Measurements from ENCODE around the gene C4A. TPM values are rescaled to one million over a fixed set of nuclear protein-coding genes. Genes with fewer than 3 reads are reported as not detected.
A peak's percentile ranks its signal among the peaks of the same experiment; 100 is the strongest.

The C4A gene
- total RNA-seq, 1 experiment from 2014 or later: 13.1 TPM

GRCh38 chr6:31966997-31967925, 14.6 kb upstream of the C4A start:
- intact Hi-C loops (cut with micrococcal nuclease; ENCODE audit: unreplicated experiment): no loop called here
- Mint-ChIP-seq H3K27me3 (ENCODE audit: unreplicated experiment) (no peaks in the 10 kb centered on the region), H3K36me3 (ENCODE audit: insufficient read depth, unreplicated experiment) (peaks cover 67% of the 10 kb centered on the region), H3K9me3 (ENCODE audit: low read depth, unreplicated experiment) (no peaks in the 10 kb centered on the region), H3K4me1 (ENCODE audit: low read depth, unreplicated experiment) (peaks cover 10% of the 10 kb centered on the region), H3K27ac (ENCODE audit: unreplicated experiment) (peak overlapping the region; percentile 15), H3K4me3 (ENCODE audit: low read depth, unreplicated experiment) (no peak overlapping the region)
- no peak for TF ChIP-seq CTCF (IDR thresholded peaks at IDR 0.05; ENCODE audit: unreplicated experiment)
- no peak for DNase-seq
- BruUV-seq (replicated peaks): no TSS peak
- CTCF ChIA-PET: interaction anchor here (0.6 kb wide), 1 partner anchor 315 kb away, joined by 6 read pairs; the partner anchor contains the start of gene BAG6

- no peak overlapping the region for H3K4me3 Mint-ChIP-seq (ENCODE audit: low read depth, unreplicated experiment)
- CTCF ChIA-PET: interaction anchor here (0.6 kb wide), 2 partner anchors 19 to 316 kb away, joined by 3 to 6 read pairs; partner anchors contain the start of gene BAG6
- no TSS peak for BruUV-seq (replicated peaks)
- intact Hi-C loops (cut with micrococcal nuclease; ENCODE audit: unreplicated experiment): no loop called here
- peaks cover 71% of the 10 kb centered on the region for H3K36me3 Mint-ChIP-seq (ENCODE audit: insufficient read depth, unreplicated experiment)
- no peak for DNase-seq
- peak overlapping the region; percentile 15 for H3K27ac Mint-ChIP-seq (ENCODE audit: unreplicated experiment)
- H3K27me3 Mint-ChIP-seq (ENCODE audit: unreplicated experiment): no peaks in the 10 kb centered on the region
- H3K4me1 Mint-ChIP-seq (ENCODE audit: low read depth, unreplicated experiment): peaks cover 15% of the 10 kb centered on the region
- no peak for TF ChIP-seq CTCF (IDR thresholded peaks at IDR 0.05; ENCODE audit: unreplicated experiment)
- H3K9me3 Mint-ChIP-seq (ENCODE audit: low read depth, unreplicated experiment): no peaks in the 10 kb centered on the region
Observed at GRCh38 chr6:31967926-31968320, 13.9 kb upstream of the C4A start.

GRCh38 chr6:31968326-31968725, 13.5 kb upstream of the C4A start:
- H3K27ac Mint-ChIP-seq (ENCODE audit: unreplicated experiment): no peak overlapping the region
- H3K4me3 Mint-ChIP-seq (ENCODE audit: low read depth, unreplicated experiment): no peak overlapping the region
- no TSS peak for BruUV-seq (replicated peaks)
- no peak for TF ChIP-seq CTCF (IDR thresholded peaks at IDR 0.05; ENCODE audit: unreplicated experiment)
- H3K4me1 Mint-ChIP-seq (ENCODE audit: low read depth, unreplicated experiment): peaks cover 19% of the 10 kb centered on the region
- H3K27me3 Mint-ChIP-seq (ENCODE audit: unreplicated experiment): no peaks in the 10 kb centered on the region
- intact Hi-C loops (cut with micrococcal nuclease; ENCODE audit: unreplicated experiment): no loop called here
- H3K9me3 Mint-ChIP-seq (ENCODE audit: low read depth, unreplicated experiment): no peaks in the 10 kb centered on the region
- CTCF ChIA-PET: interaction anchor here (0.6 kb wide), 2 partner anchors 20 to 316 kb away, joined by 3 to 6 read pairs; partner anchors contain the start of gene BAG6
- no peak for DNase-seq
- H3K36me3 Mint-ChIP-seq (ENCODE audit: insufficient read depth, unreplicated experiment): peaks cover 75% of the 10 kb centered on the region

DNA sequence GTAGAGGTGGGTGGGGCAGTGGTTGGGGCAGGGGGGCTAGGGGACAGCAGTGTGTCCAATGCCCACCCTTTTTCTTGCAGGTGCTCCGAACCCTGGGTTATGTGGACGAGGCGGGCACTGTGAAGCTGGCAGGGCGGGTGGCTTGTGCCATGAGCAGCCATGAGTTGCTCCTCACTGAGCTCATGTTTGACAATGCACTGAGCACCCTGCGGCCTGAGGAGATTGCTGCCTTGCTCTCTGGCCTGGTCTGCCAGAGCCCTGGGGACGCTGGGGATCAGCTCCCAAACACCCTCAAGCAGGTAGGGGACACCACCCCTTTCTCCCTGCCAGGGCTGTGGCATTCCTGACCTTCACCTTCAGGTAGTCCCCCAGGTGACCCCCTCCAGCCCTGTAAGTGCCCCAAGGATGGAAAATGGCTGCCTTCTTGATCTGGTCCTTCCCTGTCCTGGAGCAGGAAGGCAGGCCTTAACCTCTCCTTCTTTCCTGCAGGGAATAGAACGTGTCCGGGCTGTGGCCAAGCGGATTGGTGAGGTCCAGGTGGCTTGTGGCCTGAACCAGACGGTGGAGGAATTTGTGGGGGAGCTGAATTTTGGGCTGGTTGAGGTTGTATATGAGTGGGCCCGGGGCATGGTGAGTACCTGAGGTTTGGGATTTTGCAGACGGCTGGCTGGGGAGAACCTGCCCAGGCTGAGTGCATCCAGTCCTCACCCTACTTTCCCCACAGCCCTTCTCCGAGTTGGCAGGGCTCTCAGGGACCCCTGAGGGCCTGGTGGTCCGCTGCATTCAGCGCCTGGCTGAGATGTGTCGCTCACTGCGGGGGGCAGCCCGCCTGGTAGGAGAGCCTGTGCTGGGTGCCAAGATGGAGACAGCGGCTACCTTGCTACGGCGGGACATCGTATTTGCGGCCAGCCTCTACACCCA, 12.8 kb upstream of the C4A start:
- Mint-ChIP-seq H3K36me3 (ENCODE audit: insufficient read depth, unreplicated experiment) (peaks cover 82% of the 10 kb centered on the region), H3K4me1 (ENCODE audit: low read depth, unreplicated experiment) (peaks cover 26% of the 10 kb centered on the region), H3K27me3 (ENCODE audit: unreplicated experiment) (no peaks in the 10 kb centered on the region), H3K4me3 (ENCODE audit: low read depth, unreplicated experiment) (peak overlapping the region; percentile 86), H3K27ac (ENCODE audit: unreplicated experiment) (peak overlapping the region; percentile 98), H3K9me3 (ENCODE audit: low read depth, unreplicated experiment) (no peaks in the 10 kb centered on the region)
- no peak for TF ChIP-seq CTCF (IDR thresholded peaks at IDR 0.05; ENCODE audit: unreplicated experiment)
- CTCF ChIA-PET: interaction anchor here (0.6 kb wide), 2 partner anchors 21 to 40 kb away, joined by 3 to 4 read pairs; no protein-coding TSS in a partner anchor
- DNase-seq: no peak
- BruUV-seq (replicated peaks): no TSS peak
- intact Hi-C loops (cut with micrococcal nuclease; ENCODE audit: unreplicated experiment): no loop called here

All from Calu3 (cell line).